GM23338 (cell line): Measurements from ENCODE around the gene FGD4. TPM values are rescaled to one million over a fixed set of nuclear protein-coding genes. Genes with fewer than 3 reads are reported as not detected.

ENCODE experiments used
- ATAC-seq: fragments of 200-7000 bp; cut with Tn5 transposase; 3 replicates; pipeline ENCODE4 v1.9.1; 2020
- DNase-seq: peaks from one replicate; pipeline ENCODE4 v3.0.0-alpha.2; 2015; ENCODE audit warnings: low spot score
- H2AFZ ChIP-seq: fragments of 200-600 bp; sonication (generic); 2 replicates; pipeline ENCODE4 v1.8.0; 2016; ENCODE audit warnings: antibody characterized with exemption, mild to moderate bottlenecking, moderate library complexity
- H3F3A ChIP-seq: fragments of 200-600 bp; sonication (generic); replicated peaks from 2 replicates; pipeline ENCODE4 v1.8.0; 2017; ENCODE audit warnings: antibody characterized with exemption, mixed run types, low read depth
- H3K27ac ChIP-seq: fragments of 200-600 bp; sonication (generic); 2 replicates; pipeline ENCODE4 v1.6.1; 2016; ENCODE audit warnings: low read depth
- H3K27me3 ChIP-seq: fragments of 200-600 bp; sonication (generic); 2 replicates; pipeline ENCODE4 v1.8.0; 2016; ENCODE audit warnings: mild to moderate bottlenecking, mixed run types, moderate library complexity; ENCODE audit not compliant: insufficient read depth
- H3K36me3 ChIP-seq: fragments of 200-600 bp; sonication (generic); 2 replicates; pipeline ENCODE4 v1.8.0; 2016; ENCODE audit warnings: mild to moderate bottlenecking; ENCODE audit not compliant: insufficient read depth
- H3K4me1 ChIP-seq: fragments of 200-600 bp; sonication (generic); 2 replicates; pipeline ENCODE4 v1.8.0; 2016; ENCODE audit warnings: mild to moderate bottlenecking, moderate library complexity; ENCODE audit not compliant: insufficient read depth
- H3K4me2 ChIP-seq: fragments of 200-600 bp; sonication (generic); 2 replicates; pipeline ENCODE4 v1.7.1; 2017; ENCODE audit warnings: mixed run types
- H3K4me3 ChIP-seq: fragments of 200-600 bp; sonication (generic); 2 replicates; pipeline ENCODE4 v1.6.1; 2016; ENCODE audit warnings: mixed run types
- H3K79me2 ChIP-seq: fragments of 200-600 bp; sonication (generic); replicated peaks from 2 replicates; pipeline ENCODE4 v1.8.0; 2017; ENCODE audit warnings: mild to moderate bottlenecking; ENCODE audit not compliant: insufficient read depth
- H3K9me2 ChIP-seq: fragments of 200-600 bp; sonication (generic); 2 replicates; pipeline ENCODE4 v1.8.0; 2017; ENCODE audit not compliant: insufficient read depth
- H4K20me1 ChIP-seq: fragments of 200-600 bp; sonication (generic); replicated peaks from 2 replicates; pipeline ENCODE4 v1.8.0; 2017; ENCODE audit warnings: mild to moderate bottlenecking; ENCODE audit not compliant: insufficient read depth
- H3K27ac Mint-ChIP-seq: 2 replicates; pipeline ENCODE4 v1.8.0; 2020; ENCODE audit warnings: inconsistent platforms, mild to moderate bottlenecking, moderate library complexity, mixed read lengths
- H3K27me3 Mint-ChIP-seq: 3 replicates; pipeline ENCODE4 v1.8.0; 2022; ENCODE audit warnings: low read depth, mild to moderate bottlenecking, moderate library complexity, mixed read lengths, inconsistent platforms; ENCODE audit not compliant: insufficient read depth, poor library complexity
- H3K36me3 Mint-ChIP-seq: 3 replicates; pipeline ENCODE4 v1.8.0; 2021; ENCODE audit warnings: low read depth, mild to moderate bottlenecking, inconsistent platforms, moderate library complexity, mixed read lengths
- H3K4me1 Mint-ChIP-seq: 3 replicates; pipeline ENCODE4 v1.8.0; 2020; ENCODE audit warnings: mild to moderate bottlenecking, inconsistent platforms, mixed read lengths
- H3K4me3 Mint-ChIP-seq: 3 replicates; pipeline ENCODE4 v1.8.0; 2021; ENCODE audit warnings: moderate library complexity, mild to moderate bottlenecking, inconsistent platforms, mixed read lengths
- H3K9me3 Mint-ChIP-seq: 3 replicates; pipeline ENCODE4 v1.8.0; 2020; ENCODE audit warnings: moderate library complexity, mild to moderate bottlenecking, inconsistent platforms, mixed read lengths
- CREB1 ChIP-seq: fragments of 250-450 bp; sonication (Bioruptor Pico); IDR thresholded peaks from 2 replicates; pipeline ENCODE4 v1.5.0; 2020; ENCODE audit warnings: low read depth, mild to moderate bottlenecking, moderate library complexity
- CTCF ChIP-seq, 2 experiments: fragments of 200-600 bp in 1 of 2; sonication (generic) in 1 of 2; conservative IDR thresholded peaks; 2 replicates each; pipeline versions ENCODE4 v1.5.1 to v1.6.1; 2016 to 2017; ENCODE audit warnings: antibody characterized with exemption in 2 of 2, low read depth in 2 of 2, mild to moderate bottlenecking in 2 of 2, moderate library complexity in 1 of 2
- EZH2 ChIP-seq: fragments of 200-600 bp; sonication (generic); IDR thresholded peaks from one replicate; pipeline ENCODE4 v1.8.0; 2017; ENCODE audit warnings: antibody characterized with exemption, mild to moderate bottlenecking, low read depth; ENCODE audit not compliant: unreplicated experiment
- EZH2phosphoT487 ChIP-seq: fragments of 200-600 bp; sonication (generic); IDR thresholded peaks from one replicate; pipeline ENCODE4 v1.8.1; 2018; ENCODE audit warnings: antibody characterized with exemption; ENCODE audit not compliant: unreplicated experiment
- JUNB ChIP-seq: IDR thresholded peaks from one replicate; pipeline ENCODE4 v1.6.1; 2016; ENCODE audit warnings: antibody characterized with exemption; ENCODE audit not compliant: unreplicated experiment
- POLR2AphosphoS5 ChIP-seq: IDR thresholded peaks from 2 replicates; pipeline ENCODE4 v1.6.1; 2016; ENCODE audit warnings: antibody characterized with exemption, low read depth
- ZNF331 ChIP-seq: fragments of 250-450 bp; sonication (Bioruptor Pico); IDR thresholded peaks from 2 replicates; pipeline ENCODE4 v1.5.0; 2020; ENCODE audit warnings: low read depth, mild to moderate bottlenecking, moderate library complexity
- polyA plus RNA-seq: library from polyadenylated mRNA; unstranded; fragments of >200 nt; fragmentation: Nextera tagmentation; extraction: Ambion mirVana; gene quantifications from 2 replicates; pipeline ENCODE4 v1.2.1, GENCODE V29; 2016
- total RNA-seq: library from RNA; depleted of rRNA; stranded (reverse); fragments of >200 nt; shearing (Covaris generic); gene quantifications from 2 replicates; pipeline ENCODE4 v1.2.3, GENCODE V29; 2014
- TF ChIP-seq, protein P1 (sequence below): fragments of 250-450 bp; sonication (Bioruptor Pico); IDR thresholded peaks from 2 replicates; pipeline ENCODE4 v1.5.0; 2020; ENCODE audit warnings: mild to moderate bottlenecking, moderate library complexity

The FGD4 gene
- total and polyA plus RNA-seq, 2 experiments from 2014 or later = 24.3 to 54.3 TPM

GRCh38 chr12:32603858-32604257 is 204.5 kb downstream of the FGD4 start:
- Mint-ChIP-seq H3K36me3 (peaks cover 31% of the 10 kb centered on the region), H3K9me3 (no peaks in the 10 kb centered on the region), H3K27me3 (peaks cover 4% of the 10 kb centered on the region), H3K27ac (peak overlapping the region; percentile 43; the same call in 1 of the 2 replicates), H3K4me1 (peaks cover 16% of the 10 kb centered on the region), H3K4me3 (no peak overlapping the region)
- DNase-seq = no peak
- Histone ChIP-seq H3K4me3 (no peak overlapping the region), H4K20me1 (0 out of 2 replicates have a peak, but pooled peaks cover under 1% of the 10 kb centered on the region), H2AFZ (no peak overlapping the region), H3K4me1 (peaks cover 12% of the 10 kb centered on the region; the same call in 1 of the 2 replicates), H3K27ac (0 out of 2 replicates have a peak overlapping the region, but pooled peaks have one; percentile 20), H3K9me2 (no peaks in the 10 kb centered on the region), H3F3A (0 out of 2 replicates have a peak, but pooled peaks cover 5% of the 10 kb centered on the region), H3K36me3 (peaks cover 8% of the 10 kb centered on the region), H3K79me2 (peaks cover 11% of the 10 kb centered on the region; the same call in 1 of the 2 replicates), H3K27me3 (no peaks in the 10 kb centered on the region), H3K4me2 (no peak overlapping the region)
- ATAC-seq = peak; percentile 37
- TF ChIP-seq POLR2AphosphoS5 (no peak), ZNF331 (CRISPR knock-in tag) (no peak), CREB1 (CRISPR knock-in tag) (no peak), CTCF (conservative IDR thresholded peaks at IDR 0.05; ENCODE audit: low read depth in 2 of 2) (no peak), EZH2phosphoT487 (no peak), EZH2 (no peak), JUNB (no peak)
- TF ChIP-seq, protein P1, sequence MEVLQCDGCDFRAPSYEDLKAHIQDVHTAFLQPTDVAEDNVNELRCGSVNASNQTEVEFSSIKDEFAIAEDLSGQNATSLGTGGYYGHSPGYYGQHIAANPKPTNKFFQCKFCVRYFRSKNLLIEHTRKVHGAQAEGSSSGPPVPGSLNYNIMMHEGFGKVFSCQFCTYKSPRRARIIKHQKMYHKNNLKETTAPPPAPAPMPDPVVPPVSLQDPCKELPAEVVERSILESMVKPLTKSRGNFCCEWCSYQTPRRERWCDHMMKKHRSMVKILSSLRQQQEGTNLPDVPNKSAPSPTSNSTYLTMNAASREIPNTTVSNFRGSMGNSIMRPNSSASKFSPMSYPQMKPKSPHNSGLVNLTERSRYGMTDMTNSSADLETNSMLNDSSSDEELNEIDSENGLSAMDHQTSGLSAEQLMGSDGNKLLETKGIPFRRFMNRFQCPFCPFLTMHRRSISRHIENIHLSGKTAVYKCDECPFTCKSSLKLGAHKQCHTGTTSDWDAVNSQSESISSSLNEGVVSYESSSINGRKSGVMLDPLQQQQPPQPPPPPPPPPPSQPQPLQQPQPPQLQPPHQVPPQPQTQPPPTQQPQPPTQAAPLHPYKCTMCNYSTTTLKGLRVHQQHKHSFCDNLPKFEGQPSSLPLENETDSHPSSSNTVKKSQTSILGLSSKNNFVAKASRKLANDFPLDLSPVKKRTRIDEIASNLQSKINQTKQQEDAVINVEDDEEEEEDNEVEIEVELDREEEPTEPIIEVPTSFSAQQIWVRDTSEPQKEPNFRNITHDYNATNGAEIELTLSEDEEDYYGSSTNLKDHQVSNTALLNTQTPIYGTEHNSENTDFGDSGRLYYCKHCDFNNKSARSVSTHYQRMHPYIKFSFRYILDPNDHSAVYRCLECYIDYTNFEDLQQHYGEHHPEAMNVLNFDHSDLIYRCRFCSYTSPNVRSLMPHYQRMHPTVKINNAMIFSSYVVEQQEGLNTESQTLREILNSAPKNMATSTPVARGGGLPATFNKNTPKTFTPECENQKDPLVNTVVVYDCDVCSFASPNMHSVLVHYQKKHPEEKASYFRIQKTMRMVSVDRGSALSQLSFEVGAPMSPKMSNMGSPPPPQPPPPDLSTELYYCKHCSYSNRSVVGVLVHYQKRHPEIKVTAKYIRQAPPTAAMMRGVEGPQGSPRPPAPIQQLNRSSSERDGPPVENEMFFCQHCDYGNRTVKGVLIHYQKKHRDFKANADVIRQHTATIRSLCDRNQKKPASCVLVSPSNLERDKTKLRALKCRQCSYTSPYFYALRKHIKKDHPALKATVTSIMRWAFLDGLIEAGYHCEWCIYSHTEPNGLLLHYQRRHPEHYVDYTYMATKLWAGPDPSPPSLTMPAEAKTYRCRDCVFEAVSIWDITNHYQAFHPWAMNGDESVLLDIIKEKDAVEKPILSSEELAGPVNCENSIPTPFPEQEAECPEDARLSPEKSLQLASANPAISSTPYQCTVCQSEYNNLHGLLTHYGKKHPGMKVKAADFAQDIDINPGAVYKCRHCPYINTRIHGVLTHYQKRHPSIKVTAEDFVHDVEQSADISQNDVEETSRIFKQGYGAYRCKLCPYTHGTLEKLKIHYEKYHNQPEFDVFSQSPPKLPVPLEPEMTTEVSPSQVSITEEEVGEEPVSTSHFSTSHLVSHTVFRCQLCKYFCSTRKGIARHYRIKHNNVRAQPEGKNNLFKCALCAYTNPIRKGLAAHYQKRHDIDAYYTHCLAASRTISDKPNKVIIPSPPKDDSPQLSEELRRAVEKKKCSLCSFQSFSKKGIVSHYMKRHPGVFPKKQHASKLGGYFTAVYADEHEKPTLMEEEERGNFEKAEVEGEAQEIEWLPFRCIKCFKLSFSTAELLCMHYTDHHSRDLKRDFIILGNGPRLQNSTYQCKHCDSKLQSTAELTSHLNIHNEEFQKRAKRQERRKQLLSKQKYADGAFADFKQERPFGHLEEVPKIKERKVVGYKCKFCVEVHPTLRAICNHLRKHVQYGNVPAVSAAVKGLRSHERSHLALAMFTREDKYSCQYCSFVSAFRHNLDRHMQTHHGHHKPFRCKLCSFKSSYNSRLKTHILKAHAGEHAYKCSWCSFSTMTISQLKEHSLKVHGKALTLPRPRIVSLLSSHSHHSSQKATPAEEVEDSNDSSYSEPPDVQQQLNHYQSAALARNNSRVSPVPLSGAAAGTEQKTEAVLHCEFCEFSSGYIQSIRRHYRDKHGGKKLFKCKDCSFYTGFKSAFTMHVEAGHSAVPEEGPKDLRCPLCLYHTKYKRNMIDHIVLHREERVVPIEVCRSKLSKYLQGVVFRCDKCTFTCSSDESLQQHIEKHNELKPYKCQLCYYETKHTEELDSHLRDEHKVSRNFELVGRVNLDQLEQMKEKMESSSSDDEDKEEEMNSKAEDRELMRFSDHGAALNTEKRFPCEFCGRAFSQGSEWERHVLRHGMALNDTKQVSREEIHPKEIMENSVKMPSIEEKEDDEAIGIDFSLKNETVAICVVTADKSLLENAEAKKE (CRISPR knock-in tag) = no peak
